ENCODE results near the gene TMEM178B.
A peak's percentile ranks its signal among the peaks of the same experiment; 100 is the strongest.
"Not testable (repeated sequence)": the region's sequence is repeated elsewhere in the genome, so short reads cannot be mapped to it uniquely, and the experiment has no call there.

TMEM178B gene

DNA sequence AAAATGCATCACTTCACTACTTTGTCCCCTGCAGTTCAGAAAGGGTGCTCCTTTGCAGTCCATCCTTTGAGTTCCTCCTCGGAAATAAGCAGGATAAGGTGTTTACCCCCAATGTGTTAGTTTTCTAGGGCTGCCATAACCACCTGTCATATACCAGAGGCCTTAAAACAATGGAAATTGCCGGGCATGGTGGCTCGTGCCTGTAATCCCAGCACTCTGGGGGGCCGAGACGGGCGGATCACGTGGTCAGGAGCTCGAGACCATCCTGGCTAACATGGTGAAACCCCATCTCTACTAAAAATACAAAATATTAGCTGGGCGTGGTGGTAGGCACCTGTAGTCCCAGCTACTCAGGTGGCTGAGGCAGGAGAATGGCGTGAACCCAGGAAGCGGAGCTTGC lies 330.0 kb downstream of the TMEM178B start:
- DNase-seq = not testable (repeated sequence)

DNA sequence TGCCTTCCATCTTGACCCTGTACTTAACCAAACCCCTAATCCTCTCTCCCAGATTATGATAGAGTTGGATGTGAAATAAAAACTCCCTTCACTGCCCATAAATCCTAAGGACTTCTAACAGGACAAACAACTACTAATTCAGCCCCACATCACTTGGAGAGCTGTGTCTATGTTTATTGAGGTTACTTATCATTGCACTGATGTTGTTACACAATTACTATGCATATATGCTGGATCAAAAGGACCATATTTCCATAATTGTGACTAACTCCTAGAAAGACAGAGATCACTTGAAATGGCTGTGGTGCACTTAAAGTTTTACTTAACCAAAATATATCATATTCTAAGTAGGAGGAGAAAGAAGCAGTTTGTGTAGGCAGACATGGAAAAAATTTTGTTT lies 332.5 kb downstream of the TMEM178B start:
- DNase-seq = no peak

DNA sequence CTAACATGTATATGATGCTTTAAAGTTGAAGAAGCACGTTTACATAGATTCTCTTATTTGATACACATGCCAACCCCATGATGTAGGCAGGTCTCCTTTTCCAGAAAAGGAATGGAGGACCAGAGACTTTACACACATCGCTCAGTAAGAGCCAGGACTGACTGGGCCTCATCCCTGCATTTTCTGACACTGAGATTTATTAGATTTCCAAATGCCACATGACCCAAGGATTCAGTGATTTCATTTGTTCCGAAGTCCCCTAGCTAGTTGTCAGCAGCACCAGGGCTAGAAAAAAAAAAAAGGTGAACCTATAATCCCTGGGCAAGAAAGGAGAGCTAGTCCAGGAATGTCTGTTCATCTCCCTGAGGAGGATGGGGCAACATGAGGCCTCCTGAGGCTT lies 334.0 kb downstream of the TMEM178B start:
- DNase-seq = no peak

DNA sequence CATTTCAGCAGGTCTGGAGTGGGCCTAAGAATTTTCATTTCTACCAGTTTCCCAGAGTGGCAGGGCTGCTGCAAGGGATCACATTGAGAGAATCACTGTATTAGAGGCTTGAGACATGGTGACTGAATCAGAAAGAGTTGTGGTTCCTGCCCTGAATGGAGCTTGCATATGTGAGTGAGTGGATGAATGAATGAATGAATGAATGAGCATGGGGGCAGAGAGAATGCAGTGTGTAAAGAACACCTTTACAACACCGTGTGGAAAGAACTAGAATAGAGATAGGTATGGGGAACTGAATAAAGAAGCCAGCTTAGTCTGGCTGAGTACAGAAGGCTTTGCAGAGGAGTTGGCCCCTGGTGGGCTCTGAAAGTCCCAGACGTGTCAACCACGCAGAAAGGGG lies 334.6 kb downstream of the TMEM178B start:
- DNase-seq = no peak

DNA sequence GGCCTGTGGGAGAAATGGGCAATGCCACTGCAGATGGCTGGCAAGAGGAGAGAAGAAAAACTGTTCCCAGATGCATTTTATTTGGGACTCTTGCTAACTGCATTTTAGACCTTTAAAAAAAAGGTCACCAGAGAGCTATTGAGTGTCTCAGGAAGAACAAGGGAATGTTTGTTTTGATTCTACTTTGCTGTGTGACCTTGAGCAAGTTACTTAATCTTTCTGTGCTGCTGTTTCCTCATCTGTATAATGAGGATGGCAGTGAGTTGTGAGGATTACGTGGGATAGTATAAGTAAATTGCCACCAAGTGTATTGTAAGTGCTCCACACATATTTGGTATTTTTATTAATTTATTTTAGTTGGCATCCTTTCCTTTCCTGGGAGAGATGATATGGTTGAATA lies 335.4 kb downstream of the TMEM178B start:
- no peak for DNase-seq

DNA sequence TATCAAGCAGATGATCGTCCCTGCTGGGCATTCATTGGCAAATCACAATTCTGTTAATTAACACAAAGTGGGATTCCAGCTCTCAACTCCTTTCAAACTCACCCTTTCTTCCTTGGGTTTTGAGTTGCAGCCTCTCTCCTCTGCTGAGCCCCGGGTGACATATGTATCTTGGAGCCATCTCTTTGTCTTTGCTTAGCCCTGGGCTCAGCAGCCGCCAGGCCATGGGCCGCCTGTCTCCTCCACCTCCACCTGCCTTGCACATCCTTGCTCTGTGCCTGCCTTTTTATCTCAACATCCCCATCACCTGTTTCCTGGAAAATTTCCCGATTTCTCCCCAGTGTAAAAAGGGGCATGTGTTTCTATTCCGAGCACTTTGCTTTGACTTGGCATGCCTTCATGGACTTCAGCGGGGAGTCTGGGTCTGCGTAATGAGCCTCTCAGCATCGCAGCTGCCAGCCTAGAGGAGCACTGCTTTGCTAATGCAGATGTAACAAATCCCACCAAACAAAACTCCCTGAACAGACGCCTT lies 336.0 kb downstream of the TMEM178B start:
- no peak for DNase-seq

DNA sequence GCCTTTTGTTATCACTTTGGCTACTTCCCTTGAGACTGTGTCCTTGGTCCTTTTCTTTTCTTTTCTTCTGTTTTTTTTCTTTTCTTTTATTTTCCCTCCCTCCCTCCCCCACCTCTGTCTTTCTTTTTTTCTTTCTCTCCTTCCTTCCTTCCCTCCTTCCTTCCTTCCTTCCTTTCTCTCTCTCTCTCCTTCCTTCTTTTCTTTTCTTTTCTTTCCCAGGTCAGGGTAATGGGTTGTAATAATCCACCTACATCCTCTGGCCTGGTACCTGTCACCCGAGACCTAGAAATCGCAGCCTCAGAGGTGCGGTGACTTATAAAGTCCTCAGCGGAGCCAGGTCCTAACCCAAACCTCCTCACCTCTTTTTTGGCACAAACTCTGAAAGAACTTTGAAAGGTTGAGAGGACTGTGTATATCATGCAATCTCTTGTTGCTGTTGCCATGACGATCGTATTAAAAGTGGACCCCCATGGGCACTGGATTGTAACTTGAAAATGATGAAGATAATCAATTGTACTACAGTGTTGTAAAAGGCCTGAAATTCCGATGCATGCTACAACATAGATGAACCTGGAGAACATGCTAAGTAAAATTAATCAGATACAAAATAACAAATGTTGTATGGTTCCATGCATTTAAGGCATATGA lies 336.6 kb downstream of the TMEM178B start:
- DNase-seq = no peak

DNA sequence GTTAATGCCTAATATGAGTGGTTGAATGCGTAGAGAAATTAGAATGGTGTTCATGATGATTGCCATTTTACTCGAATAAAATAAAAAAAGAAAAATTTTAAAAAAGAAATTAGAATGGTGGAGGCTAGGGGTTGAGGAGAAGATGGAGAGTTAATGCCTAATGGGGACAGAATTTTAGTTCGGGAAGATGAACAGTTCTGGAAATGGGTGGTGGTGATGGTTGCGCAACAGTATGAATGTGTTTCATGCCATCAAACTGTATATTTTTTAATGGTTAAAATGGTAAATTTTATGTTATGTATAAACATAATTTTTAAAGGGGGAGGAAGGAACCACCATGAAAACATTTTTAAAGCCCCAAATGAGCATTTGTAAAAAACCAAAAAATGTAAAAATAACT lies 337.3 kb downstream of the TMEM178B start:
- DNase-seq = no peak

DNA sequence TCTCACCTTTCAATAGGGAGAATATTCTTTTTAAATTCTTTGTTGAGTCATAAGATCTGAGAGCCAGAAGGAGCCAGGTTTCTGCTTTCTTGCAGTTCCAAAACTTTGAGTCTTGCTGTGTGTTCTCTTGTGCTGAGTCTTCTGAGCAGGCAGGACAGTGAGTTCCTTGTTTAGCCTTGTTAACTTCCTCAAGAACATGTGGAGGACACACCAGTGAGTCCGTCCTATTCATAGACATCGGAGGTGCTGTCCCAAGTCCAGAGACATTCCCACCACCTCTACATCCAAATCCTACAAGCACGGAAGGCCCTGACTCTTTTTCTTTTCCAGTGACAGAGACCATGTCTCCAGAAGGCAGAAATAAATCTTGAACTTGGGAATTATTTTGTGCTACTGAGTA lies 342.1 kb downstream of the TMEM178B start:
- no peak for DNase-seq

DNA sequence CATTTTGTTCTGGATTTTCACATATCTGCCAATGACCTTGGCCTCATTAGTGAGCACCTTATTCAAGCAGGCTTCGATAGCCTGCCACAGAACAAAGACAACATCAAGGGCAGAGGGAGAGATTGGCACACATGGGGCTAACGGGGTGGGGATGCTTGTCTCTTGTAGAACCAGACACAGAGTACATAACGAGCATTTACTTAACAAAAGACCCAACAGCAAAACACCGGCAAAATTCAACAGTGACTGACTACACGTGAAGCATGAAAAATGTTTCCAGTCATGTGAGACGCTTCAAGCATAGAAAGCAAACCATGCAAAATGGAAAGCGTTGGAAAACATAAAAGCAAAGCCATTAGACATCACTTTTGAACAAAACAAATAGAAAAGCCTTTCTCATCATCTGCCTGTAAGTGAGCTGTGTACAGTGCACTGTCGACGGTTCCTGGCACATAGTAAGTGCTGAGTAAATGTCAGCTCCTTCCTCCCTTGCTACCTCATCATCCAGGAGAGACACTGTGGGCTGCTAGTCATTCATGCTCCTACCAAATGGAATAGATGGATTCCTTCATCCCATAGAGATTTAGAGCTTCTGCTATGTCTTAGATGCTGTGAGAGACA lies 342.9 kb downstream of the TMEM178B start:
- DNase-seq = no peak

DNA sequence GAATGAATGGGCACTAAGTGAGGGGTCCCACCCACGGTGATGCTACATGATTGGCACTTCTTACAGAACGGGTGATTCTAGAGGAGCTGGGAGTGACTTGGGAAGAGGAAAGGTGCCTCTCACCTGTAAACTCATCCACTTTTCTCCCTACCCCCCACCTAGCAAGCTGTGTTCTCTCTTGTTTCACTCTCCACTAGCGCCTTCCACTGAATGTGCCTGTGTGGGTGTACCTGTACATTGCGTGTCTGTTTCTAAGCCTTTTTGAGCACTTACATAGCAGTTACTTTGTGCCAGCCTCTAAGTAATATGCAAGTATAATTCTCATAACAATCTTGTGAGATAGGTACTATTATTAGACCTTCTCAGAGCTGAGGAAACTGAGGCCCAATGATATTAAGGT lies 343.6 kb downstream of the TMEM178B start:
- no peak for DNase-seq

DNA sequence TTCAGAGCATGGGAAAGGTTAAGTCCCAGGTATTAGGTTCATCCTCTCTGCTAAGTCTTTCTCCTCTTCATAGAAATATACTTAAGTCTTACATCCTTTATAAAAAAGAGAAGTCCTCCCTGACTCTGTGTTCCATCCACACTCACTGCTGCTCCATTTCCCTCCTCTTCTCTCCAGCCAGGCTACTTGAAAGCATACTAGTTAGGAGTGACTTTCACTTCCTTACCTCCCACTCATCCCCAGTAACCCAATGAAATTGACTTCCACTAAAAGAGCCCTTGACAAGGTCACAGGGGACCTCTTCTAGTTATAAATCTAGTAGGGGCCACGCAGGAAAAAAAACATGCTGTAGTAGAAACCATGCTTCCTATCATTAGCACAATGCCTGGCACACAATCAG lies 344.2 kb downstream of the TMEM178B start:
- DNase-seq = peak; percentile 2 to 6

DNA sequence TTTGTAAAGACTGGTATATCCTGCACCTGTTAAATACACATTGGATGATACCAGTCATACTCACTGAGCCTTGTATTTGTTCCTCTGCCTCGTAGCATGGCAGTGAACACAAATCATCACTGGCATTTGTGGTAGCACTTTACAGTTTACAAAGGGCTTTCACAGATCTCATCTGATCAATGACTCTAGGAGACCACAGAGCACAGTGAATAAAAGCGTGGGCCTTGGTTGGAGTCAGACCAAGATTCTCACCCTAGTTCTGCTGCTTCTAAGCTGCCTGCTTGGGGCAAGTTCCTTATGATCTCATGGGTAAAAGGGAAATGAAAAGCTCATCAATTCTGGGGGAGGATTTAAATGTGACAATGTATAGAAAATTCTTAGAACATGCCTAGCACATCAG lies 347.4 kb downstream of the TMEM178B start:
- DNase-seq = no peak

DNA sequence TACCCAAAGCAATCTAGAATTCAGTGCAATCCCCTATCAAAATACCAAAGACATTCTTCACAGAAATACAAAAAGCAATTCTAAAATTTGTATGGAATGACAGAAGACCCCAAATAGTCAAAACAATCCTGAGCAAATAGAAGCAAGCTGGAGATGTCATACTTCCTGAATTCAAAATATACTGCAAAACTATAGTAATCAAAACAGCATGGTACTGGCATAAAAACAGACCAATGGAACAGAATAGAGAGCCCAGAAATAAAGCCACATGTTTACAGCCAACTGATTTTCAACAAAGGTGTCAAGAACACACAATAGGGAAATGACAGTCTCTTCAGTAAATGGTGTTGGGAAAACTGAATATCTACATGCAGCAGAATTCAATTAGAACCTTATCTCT lies 353.3 kb downstream of the TMEM178B start:
- DNase-seq = no peak

DNA sequence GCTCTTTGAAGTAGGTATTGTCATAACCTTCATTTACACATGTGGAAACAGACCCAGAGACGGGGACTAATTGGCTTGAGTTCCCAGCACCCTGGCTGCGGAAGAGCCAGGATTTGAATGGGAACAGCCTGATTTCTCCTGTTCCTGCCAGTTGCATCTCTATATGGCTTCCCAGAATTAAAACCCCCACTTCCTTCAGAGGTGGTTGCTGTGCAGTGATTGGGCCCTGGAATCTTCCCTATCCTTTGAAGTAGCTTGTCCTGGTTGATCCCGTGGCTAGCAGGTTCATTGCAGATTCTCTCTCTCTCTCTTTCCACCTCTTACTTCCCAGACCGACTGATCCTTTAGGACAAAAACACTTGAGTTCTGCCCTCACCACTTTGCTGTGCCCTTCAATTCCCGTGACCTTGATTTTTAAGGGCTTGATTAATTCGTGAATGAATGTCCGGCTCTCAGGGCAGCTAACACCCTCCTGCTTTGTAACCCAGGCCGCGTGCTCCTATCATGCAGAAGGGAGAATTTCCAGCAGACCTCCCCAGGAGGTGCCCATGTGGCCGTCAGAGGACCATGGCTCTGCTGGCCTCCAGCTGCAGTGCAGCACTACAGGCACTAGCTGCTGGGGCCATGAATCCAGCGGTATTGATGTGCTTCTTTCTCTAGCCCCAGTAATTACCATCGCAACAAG lies 356.7 kb downstream of the TMEM178B start:
- no peak for DNase-seq

DNA sequence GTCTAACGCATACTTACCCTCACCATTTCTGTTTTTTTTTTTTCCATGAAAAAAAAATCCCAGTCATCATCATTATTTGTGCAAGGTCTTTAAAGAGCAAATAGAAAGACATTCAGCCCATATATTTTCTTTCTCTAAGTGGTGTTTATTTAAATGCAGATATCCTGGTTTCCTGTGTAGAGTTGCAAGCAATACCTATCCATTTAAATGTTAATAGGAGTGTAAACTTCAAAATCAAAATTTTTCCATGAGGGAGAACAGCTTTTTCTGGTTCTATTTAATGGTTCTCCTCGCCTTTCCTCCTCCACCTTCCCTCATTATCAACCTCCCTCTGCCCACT lies 357.2 kb downstream of the TMEM178B start:
- DNase-seq = no peak

DNA sequence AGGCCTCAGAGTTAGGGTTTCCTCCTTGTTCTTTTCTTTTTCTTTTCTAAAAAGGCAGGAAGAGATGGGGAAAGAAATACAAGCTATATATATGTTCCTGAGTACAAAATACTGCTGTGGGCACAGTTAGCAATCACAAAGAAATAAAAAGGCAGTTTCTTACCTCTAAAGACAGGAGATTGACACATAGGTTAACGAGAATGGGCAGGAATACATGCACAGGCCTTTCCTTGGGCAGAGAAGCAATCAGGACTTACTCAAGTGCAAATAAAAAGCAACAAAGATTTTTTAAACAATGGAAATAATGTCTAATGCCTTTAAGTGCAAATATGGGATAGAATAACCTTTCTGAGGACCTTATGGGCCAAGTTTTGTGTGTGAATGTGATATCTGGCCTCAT lies 357.8 kb downstream of the TMEM178B start:
- no peak for DNase-seq

DNA sequence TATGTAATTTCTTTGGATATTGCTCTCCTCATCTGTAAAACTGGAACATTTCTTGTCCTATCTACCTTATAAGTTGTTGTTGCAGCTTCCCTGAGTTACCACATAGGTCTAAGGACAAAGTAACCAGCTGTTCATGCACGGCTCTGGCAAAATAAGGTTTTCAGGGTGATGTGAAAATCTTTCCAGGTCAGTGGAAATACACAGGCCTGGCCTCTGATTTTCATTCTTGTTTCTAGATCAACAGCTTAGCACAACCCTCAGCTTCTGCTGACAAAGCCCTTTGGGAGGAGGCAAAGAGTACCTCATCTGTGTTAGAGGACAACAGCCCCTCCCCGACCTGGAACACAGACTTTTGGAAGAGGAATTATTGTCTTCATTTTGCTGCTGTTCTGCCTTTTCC lies 359.8 kb downstream of the TMEM178B start:
- no peak for DNase-seq

DNA sequence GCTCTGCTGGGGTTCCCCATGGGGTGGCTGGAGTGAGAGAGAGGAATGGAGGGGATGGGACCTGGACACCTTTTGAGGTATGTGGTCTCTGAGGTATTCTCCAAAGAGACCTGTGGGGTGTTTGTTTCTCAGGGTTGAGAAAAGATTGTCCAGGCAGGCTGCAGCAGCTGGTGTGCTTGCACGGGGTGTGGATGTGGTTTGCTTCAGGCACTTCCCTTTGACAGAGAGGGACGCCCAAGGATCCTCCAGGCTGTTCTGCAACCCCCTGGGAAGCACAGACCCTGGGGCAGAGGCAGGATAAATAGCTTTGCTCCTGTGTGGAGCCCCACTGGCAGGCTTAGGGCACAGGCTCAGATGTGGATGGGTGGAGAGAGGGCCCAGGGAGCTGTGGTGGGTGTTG lies 362.3 kb downstream of the TMEM178B start:
- no peak for DNase-seq

DNA sequence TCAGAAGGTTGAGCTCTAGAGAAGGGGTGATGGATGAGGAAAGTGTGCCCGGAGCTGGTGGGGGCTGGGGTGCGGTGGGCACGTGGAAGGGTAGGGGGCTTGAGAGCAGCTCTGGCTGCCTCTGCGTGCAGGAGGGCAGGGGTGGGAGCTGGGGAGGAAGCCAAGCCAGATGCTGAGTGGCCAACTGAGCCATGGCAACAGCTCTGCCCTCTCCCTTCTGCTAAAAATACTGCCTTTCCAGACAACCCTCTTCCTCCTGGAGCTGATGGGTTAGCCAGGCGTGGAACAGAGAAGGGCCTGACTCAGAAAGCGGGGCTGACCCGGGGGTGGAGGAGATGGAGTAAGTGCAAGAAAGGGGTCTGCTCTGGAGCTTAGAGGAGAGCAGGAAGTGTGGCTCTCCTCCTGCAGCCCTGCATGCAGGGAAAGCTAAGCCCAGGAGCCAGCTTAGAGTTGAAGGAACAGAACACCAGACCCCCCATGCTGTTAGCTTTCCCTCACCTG lies 362.8 kb downstream of the TMEM178B start:
- DNase-seq = no peak

DNA sequence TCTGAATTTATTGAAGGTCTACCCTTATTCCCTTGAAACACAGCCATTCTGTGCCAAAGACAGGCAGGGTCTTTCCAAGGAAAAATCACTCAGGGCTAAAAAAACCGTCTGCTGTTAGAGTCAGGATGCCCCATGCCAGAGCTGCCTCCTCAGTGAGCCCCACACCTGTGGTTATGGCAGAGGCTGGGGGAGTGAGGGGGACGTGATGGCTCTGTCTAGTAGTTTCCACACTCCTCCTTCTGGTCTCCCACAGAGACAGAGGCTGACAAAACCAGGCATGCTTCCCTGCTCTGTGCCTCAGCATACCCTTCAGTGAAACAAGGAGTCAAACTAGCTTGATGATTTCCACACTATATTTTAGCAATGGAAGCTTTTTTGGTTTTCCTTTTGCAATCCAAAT lies 365.3 kb downstream of the TMEM178B start:
- no peak for DNase-seq

DNA sequence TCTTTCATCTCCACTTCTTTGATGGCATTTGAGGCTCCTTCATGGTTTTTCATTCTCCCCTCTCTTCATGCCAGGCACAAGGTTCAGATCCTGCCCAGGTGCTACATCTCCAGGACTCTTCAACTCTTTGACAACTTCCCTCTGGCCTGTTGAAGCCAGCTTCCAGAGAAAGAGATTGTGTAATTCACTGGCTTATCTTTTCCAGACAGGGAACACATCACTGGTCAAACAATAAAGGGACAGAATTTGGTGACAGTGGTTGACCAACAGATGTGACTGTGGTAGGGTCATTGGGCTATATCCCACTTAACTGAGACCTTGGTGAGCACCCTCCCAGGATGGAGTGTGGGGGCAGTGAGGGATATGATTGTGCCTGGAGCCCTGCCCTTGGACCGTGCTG lies 365.9 kb downstream of the TMEM178B start:
- no peak for DNase-seq

DNA sequence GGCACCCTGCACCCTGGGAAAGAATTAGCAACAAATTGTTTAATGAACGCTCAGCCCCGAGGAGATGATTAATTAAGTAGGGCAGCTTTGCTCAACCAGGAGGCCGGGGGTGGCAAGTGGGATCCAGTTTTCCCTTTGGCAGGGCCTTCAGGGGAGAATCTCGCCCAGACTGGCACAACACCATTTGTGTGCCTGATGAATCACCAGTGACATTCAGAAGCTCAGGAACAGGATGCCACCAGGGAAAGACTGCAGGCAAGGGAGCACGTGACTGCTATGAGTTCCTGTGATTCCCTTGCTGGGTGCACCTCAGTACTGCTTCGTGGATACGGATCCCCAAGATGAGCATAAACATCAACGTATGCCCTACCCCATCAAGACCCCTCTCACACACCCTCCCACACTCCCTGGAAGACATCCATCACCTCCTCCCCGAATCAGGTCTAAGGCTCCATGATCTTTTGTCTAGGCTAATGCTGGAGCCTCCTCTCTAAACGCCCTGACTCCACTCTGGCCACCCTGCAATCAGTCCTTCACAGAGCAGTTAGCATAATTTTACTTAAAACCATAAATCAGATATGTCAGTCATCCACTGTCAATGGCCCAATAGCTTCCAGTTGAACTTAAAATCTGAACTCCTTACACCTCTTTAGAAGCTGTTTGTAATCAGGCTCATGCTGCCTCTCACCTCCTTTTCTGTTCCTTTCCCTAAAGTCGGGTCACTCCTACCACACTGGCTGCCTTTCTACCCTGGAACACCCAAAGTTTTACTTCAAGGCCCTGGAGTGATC lies 368.2 kb downstream of the TMEM178B start:
- DNase-seq = no peak

Measured in inflammatory macrophage treated with lipopolysaccharide for 1 hour (primary cell).